Prostate gland (tissue), 2 donors: ENCODE measurements around the gene CNIH4.

ENCODE experiments used
- POLR2A ChIP-seq: fragments of 450-650 bp; IDR thresholded peaks from one replicate; pipeline ENCODE4 v1.6.1; 2016; ENCODE audit warnings: antibody characterized with exemption, mild to moderate bottlenecking
- POLR2AphosphoS5 ChIP-seq: sonication (generic); formaldehyde crosslinking; IDR thresholded peaks from one replicate; pipeline ENCODE4 v1.6.1; 2017; ENCODE audit warnings: antibody characterized with exemption
- TF ChIP-seq, protein P1 (sequence below), 4 experiments: fragments of 200-600 bp in 2 of 4; fragments of 450-650 bp in 2 of 4; sonication (generic) in 2 of 4; IDR thresholded peaks; 1 replicate in 3 of 4; 2 replicates in 1 of 4; pipeline ENCODE4 v1.5.1; 2016 to 2019; ENCODE audit warnings: antibody characterized with exemption in 4 of 4, mild to moderate bottlenecking in 2 of 4, moderate library complexity in 2 of 4

DNA sequence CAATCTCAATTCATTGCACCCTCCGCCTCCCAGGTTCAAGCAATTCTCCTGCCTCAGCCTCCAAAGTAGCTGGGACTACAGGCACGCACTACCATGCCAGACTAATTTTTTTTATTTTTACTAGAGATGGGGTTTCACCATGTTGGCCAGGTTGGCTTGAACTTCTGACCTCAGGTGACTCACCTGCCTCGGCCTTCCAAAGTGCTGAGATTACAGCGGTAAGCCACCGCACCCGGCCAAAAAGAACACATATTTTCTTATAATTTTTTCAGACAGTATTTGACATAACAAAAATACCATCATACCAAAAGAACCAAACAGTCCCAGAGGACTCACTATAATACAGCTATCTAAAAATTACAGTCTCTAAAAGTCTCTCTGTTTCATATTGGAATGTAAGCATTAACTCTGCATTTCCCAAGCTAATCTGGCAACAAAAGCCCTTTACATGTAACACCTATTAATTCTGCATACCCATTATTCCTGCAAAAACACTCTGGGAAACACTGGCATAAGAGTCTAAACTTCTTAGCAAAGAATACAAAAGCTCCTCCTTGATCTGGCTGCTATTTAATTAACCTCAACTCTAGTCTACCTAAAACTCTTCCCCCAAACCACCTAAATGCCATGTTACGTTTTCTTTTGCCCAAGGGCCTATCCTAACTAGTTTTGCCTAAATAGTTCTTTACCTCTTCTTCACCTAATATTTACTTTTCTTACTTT is 51.1 kb downstream of the CNIH4 start:
- TF ChIP-seq, protein P1, sequence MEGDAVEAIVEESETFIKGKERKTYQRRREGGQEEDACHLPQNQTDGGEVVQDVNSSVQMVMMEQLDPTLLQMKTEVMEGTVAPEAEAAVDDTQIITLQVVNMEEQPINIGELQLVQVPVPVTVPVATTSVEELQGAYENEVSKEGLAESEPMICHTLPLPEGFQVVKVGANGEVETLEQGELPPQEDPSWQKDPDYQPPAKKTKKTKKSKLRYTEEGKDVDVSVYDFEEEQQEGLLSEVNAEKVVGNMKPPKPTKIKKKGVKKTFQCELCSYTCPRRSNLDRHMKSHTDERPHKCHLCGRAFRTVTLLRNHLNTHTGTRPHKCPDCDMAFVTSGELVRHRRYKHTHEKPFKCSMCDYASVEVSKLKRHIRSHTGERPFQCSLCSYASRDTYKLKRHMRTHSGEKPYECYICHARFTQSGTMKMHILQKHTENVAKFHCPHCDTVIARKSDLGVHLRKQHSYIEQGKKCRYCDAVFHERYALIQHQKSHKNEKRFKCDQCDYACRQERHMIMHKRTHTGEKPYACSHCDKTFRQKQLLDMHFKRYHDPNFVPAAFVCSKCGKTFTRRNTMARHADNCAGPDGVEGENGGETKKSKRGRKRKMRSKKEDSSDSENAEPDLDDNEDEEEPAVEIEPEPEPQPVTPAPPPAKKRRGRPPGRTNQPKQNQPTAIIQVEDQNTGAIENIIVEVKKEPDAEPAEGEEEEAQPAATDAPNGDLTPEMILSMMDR (IDR thresholded peaks at IDR 0.05) = no peak
- TF ChIP-seq POLR2A = no peak
- no peak for TF ChIP-seq POLR2AphosphoS5
